ENCODE measurements around the gene EVA1B.

Gene EVA1B

GRCh38 chr1:36287595-36287994 is 35.9 kb downstream of the EVA1B start:
- Histone ChIP-seq H3K27ac (ENCODE audit: low read length) (no peak overlapping the region), H3K4me3 (ENCODE audit: low read length) (no peak overlapping the region), H3K9me3 (ENCODE audit: control insufficient read depth, low read depth, low read length) (no peaks in the 10 kb centered on the region), H3K4me1 (ENCODE audit: control insufficient read depth, low read depth, low read length) (no peaks in the 10 kb centered on the region), H3K27me3 (ENCODE audit: control insufficient read depth, insufficient read depth, low read length) (no peaks in the 10 kb centered on the region), H3K36me3 (ENCODE audit: control insufficient read depth, low read depth, low read length) (peaks cover 86% of the 10 kb centered on the region), H3K9ac (ENCODE audit: low read length) (no peak overlapping the region)

GRCh38 chr1:36286802-36287201 is 36.6 kb downstream of the EVA1B start:
- Histone ChIP-seq H3K27me3 (ENCODE audit: control insufficient read depth, insufficient read depth, low read length) (no peaks in the 10 kb centered on the region), H3K36me3 (ENCODE audit: control insufficient read depth, low read depth, low read length) (peaks cover 84% of the 10 kb centered on the region), H3K4me3 (ENCODE audit: low read length) (no peak overlapping the region), H3K27ac (ENCODE audit: low read length) (no peak overlapping the region), H3K9ac (ENCODE audit: low read length) (no peak overlapping the region), H3K9me3 (ENCODE audit: control insufficient read depth, low read depth, low read length) (no peaks in the 10 kb centered on the region), H3K4me1 (ENCODE audit: control insufficient read depth, low read depth, low read length) (no peaks in the 10 kb centered on the region)

DNA sequence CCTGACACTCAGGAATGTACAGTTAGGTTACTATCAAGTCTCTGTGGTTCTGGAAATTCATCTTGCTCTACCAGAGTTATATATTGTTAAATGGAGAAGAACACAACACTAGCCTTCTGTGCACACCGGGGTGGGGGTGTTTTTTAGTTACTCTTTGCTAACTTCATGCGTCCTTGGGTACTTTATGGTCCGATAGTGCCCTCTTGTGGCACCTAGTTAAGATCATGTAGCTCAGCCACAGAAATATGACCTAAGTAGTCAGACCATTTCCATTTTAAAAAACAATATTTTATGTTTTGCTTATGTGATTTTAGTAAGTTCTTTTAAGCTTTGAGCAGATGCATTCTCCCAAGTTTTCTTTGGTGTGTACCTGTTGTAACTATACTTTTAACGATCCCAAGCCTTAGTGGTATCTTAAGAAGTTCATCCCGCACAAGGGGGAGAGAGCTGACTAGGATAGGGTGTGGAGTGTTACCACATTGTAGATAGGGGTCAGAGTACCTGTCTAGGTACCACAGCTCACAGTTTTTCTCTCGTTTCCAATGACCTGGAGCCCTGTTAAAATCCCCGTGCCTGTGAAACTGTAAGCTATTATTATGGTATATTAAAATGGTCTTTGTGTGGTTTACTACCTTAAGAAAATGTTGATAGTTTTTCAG is 37.9 kb downstream of the EVA1B start:
- Histone ChIP-seq H3K4me1 (ENCODE audit: control insufficient read depth, low read depth, low read length) (no peaks in the 10 kb centered on the region), H3K9me3 (ENCODE audit: control insufficient read depth, low read depth, low read length) (no peaks in the 10 kb centered on the region), H3K27ac (ENCODE audit: low read length) (no peak overlapping the region), H3K9ac (ENCODE audit: low read length) (no peak overlapping the region), H3K4me3 (ENCODE audit: low read length) (no peak overlapping the region), H3K36me3 (ENCODE audit: control insufficient read depth, low read depth, low read length) (peaks cover 71% of the 10 kb centered on the region), H3K27me3 (ENCODE audit: control insufficient read depth, insufficient read depth, low read length) (no peaks in the 10 kb centered on the region)

DNA sequence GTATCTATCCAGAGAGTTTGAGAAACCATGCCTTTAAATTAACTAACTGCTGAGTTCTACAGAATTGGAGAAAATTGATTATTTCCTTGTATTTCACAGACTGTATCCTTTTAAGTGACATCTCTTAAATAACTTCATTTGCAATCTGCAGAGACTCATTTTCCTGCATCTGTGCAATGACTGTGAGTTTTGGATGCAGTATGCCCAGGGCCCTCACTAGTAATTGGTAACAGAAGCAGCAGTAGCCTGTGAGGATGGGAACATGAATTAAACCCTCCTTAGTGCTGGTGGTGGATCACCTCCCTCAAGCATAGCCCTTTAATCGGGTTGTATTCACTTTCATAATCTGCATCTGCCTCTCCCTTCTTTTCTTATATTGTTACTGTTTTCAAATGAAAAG is 38.9 kb downstream of the EVA1B start:
- Histone ChIP-seq H3K4me3 (ENCODE audit: low read length) (no peak overlapping the region), H3K4me1 (ENCODE audit: control insufficient read depth, low read depth, low read length) (no peaks in the 10 kb centered on the region), H3K27me3 (ENCODE audit: control insufficient read depth, insufficient read depth, low read length) (no peaks in the 10 kb centered on the region), H3K36me3 (ENCODE audit: control insufficient read depth, low read depth, low read length) (peaks cover 64% of the 10 kb centered on the region), H3K27ac (ENCODE audit: low read length) (no peak overlapping the region), H3K9me3 (ENCODE audit: control insufficient read depth, low read depth, low read length) (no peaks in the 10 kb centered on the region), H3K9ac (ENCODE audit: low read length) (no peak overlapping the region)

DNA sequence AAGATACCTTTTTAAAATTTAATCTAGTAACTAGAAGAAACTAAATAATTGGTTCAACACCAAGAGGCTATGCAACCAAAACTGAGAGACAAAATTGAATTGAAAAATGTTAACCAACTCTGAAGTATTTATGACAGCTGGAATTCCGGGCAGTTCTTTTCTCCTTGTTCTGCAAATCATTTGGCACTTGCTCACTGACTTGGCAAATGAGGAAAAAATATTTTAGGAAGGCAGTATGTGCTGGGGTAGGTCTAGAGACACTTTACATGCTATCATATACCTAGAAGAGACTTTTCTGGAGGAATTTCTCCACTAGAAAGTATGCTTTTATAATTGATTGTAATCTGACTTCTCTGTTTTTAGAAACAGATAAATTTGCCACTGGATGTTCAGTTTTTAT is 39.4 kb downstream of the EVA1B start:
- H3K36me3 ChIP-seq (ENCODE audit: control insufficient read depth, low read depth, low read length), result peaks cover 59% of the 10 kb centered on the region
- no peak overlapping the region for H3K9ac ChIP-seq (ENCODE audit: low read length)
- H3K27me3 ChIP-seq (ENCODE audit: control insufficient read depth, insufficient read depth, low read length), result no peaks in the 10 kb centered on the region

GRCh38 chr1:36279789-36280296 is 43.6 kb downstream of the EVA1B start:
- Histone ChIP-seq H3K27me3 (ENCODE audit: control insufficient read depth, insufficient read depth, low read length) (no peaks in the 10 kb centered on the region), H3K4me1 (ENCODE audit: control insufficient read depth, low read depth, low read length) (no peaks in the 10 kb centered on the region), H3K27ac (ENCODE audit: low read length) (no peak overlapping the region), H3K9ac (ENCODE audit: low read length) (no peak overlapping the region), H3K36me3 (ENCODE audit: control insufficient read depth, low read depth, low read length) (peaks cover 26% of the 10 kb centered on the region), H3K9me3 (ENCODE audit: control insufficient read depth, low read depth, low read length) (no peaks in the 10 kb centered on the region), H3K4me3 (ENCODE audit: low read length) (no peak overlapping the region)

More for the DNA sequence above, 39.4 kb downstream of the EVA1B start:
- no peak overlapping the region for H3K27ac ChIP-seq (ENCODE audit: low read length)
- H3K9me3 ChIP-seq (ENCODE audit: control insufficient read depth, low read depth, low read length), result no peaks in the 10 kb centered on the region
- no peaks in the 10 kb centered on the region for H3K4me1 ChIP-seq (ENCODE audit: control insufficient read depth, low read depth, low read length)
- H3K4me3 ChIP-seq (ENCODE audit: low read length), result no peak overlapping the region

DNA sequence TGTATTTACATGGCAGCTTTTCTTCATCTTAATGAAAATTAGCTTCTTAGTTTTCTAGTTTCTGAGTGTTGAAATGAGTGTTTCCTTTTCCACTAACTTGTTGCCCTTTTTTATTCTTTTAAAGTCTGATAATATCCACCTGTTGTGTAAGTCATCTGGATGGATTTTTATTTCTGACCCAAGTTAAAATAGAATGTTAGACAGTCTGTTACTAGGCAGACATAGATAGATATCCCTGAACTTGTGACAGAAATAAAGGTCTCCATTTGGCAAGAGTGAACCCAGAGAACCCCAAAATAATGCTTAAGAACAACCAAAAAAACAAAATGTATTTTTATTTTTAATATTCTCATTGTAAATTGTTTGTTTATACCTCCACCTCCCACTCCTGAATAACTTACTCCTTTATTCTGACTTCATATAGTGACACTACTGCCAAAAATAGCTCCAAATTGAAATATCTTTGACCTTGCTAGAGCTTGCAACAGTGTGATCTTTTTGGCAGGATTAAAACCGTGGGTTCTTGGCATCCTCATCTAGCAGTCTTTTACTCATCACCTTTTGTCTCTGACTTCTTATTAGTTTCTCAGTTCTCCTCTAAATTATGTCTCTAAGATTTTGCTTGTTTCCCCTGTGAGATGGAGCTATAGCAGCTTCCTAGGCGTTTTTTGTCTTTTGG is 44.2 kb downstream of the EVA1B start:
- no peak overlapping the region for H3K9ac ChIP-seq (ENCODE audit: low read length)
- H3K27me3 ChIP-seq (ENCODE audit: control insufficient read depth, insufficient read depth, low read length), result no peaks in the 10 kb centered on the region
- no peaks in the 10 kb centered on the region for H3K4me1 ChIP-seq (ENCODE audit: control insufficient read depth, low read depth, low read length)
- peaks cover 21% of the 10 kb centered on the region for H3K36me3 ChIP-seq (ENCODE audit: control insufficient read depth, low read depth, low read length)
- no peak overlapping the region for H3K27ac ChIP-seq (ENCODE audit: low read length)
- H3K4me3 ChIP-seq (ENCODE audit: low read length), result no peak overlapping the region
- H3K9me3 ChIP-seq (ENCODE audit: control insufficient read depth, low read depth, low read length), result no peaks in the 10 kb centered on the region

DNA sequence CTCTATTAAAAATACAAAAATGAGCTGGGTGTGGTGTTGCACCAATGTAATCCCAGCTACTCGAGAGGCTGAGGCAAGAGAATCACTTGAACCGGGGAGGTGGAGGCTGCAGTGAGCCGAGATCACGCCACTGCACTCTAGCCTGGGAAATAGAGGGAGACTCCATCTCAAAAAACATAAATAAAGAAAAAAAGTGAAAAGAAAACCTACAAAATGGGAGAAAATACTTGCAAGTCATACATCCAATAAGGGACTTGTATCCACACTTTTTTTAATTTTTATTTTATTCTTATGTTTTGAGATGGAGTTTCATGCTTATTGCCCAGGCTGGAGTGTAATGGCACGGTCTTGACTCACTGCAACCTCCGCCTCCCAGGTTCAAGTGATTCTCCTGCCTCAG is 46.8 kb downstream of the EVA1B start:
- peaks cover 19% of the 10 kb centered on the region for H3K36me3 ChIP-seq (ENCODE audit: control insufficient read depth, low read depth, low read length)
- H3K9me3 ChIP-seq (ENCODE audit: control insufficient read depth, low read depth, low read length), result no peaks in the 10 kb centered on the region

GRCh38 chr1:36274201-36274600 is 49.2 kb downstream of the EVA1B start:
- Histone ChIP-seq H3K36me3 (ENCODE audit: control insufficient read depth, low read depth, low read length) (peaks cover 31% of the 10 kb centered on the region), H3K4me1 (ENCODE audit: control insufficient read depth, low read depth, low read length) (no peaks in the 10 kb centered on the region), H3K27ac (ENCODE audit: low read length) (no peak overlapping the region)

More for the DNA sequence above, 46.8 kb downstream of the EVA1B start:
- Histone ChIP-seq H3K9ac (ENCODE audit: low read length) (no peak overlapping the region), H3K27ac (ENCODE audit: low read length) (no peak overlapping the region), H3K4me1 (ENCODE audit: control insufficient read depth, low read depth, low read length) (no peaks in the 10 kb centered on the region), H3K27me3 (ENCODE audit: control insufficient read depth, insufficient read depth, low read length) (no peaks in the 10 kb centered on the region), H3K4me3 (ENCODE audit: low read length) (no peak overlapping the region)

DNA sequence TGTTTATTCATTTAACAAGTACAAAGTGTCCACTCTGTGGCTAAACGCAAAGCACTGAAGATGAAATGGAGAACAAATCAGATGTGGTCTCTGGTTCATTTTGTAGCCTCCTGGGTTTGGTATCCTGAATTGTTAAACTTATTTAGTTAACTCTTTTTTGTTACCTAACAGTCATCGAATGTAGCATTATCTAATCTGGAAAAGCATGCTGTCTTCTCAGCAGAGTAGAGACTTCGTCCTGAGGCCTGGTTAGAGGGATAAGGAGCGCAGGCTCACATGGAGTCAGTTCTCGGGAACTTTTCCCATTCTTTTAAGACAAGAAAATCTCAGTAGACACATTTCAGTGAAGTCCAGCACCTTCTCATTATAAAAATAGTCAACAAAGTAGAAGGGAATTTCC is 50.4 kb downstream of the EVA1B start:
- H3K27me3 ChIP-seq (ENCODE audit: control insufficient read depth, insufficient read depth, low read length), result no peaks in the 10 kb centered on the region
- H3K4me3 ChIP-seq (ENCODE audit: low read length), result no peak overlapping the region
- no peaks in the 10 kb centered on the region for H3K4me1 ChIP-seq (ENCODE audit: control insufficient read depth, low read depth, low read length)
- H3K9ac ChIP-seq (ENCODE audit: low read length), result no peak overlapping the region
- no peaks in the 10 kb centered on the region for H3K9me3 ChIP-seq (ENCODE audit: control insufficient read depth, low read depth, low read length)
- H3K36me3 ChIP-seq (ENCODE audit: control insufficient read depth, low read depth, low read length), result peaks cover 32% of the 10 kb centered on the region
- H3K27ac ChIP-seq (ENCODE audit: low read length), result no peak overlapping the region

More at GRCh38 chr1:36274201-36274600, 49.2 kb downstream of the EVA1B start:
- H3K27me3 ChIP-seq (ENCODE audit: control insufficient read depth, insufficient read depth, low read length), result no peaks in the 10 kb centered on the region
- no peak overlapping the region for H3K4me3 ChIP-seq (ENCODE audit: low read length)
- no peak overlapping the region for H3K9ac ChIP-seq (ENCODE audit: low read length)
- no peaks in the 10 kb centered on the region for H3K9me3 ChIP-seq (ENCODE audit: control insufficient read depth, low read depth, low read length)
